IMR-90 (cell line): ENCODE results near the gene CRISPLD2. TPM values are rescaled to one million over a fixed set of nuclear protein-coding genes. Genes with fewer than 3 reads are reported as not detected.

Experiments
- ATAC-seq: fragments of 200-7000 bp; cut with Tn5 transposase; 2 replicates; pipeline ENCODE4 v1.9.1; 2020; ENCODE audit warnings: low read depth, mild to moderate bottlenecking, moderate library complexity
- BruUV-seq: library from RNA; stranded (reverse); fragments of 400-500 nt; replicated peaks from 2 replicates; lab custom pipeline; 2021; lab: Mats Ljungman, UMichigan
- CTCF ChIA-PET: fragments of 300-600 bp; formaldehyde crosslinking; extraction: SDS; loops from one replicate; lab custom pipeline; 2021; ENCODE audit warnings: antibody characterized with exemption; lab: Yijun Ruan, JAX
- POLR2A ChIA-PET: fragments of 300-600 bp; sonication (Branson Sonifier 250); formaldehyde crosslinking; loops from one replicate; lab custom pipeline; 2022; ENCODE audit warnings: antibody characterized with exemption; ENCODE audit not compliant: unreplicated experiment; lab: Charles Lee
- DNase-seq: peaks from one replicate; pipeline ENCODE4 v3.0.0; 2013
- H2AFZ ChIP-seq: replicated peaks from 2 replicates; pipeline ENCODE3; 2013; ENCODE audit warnings: low read length, mild to moderate bottlenecking; ENCODE audit not compliant: poor library complexity
- H2AK5ac ChIP-seq: 2 replicates; pipeline ENCODE4 v1.6.1; 2013; ENCODE audit warnings: low read depth, low read length, inconsistent platforms
- H2AK9ac ChIP-seq: replicated peaks from 2 replicates; pipeline ENCODE3; 2013; ENCODE audit warnings: mild to moderate bottlenecking, low read depth, low read length, moderate library complexity; ENCODE audit not compliant: poor library complexity
- H2BK120ac ChIP-seq: 2 replicates; pipeline ENCODE4 v1.6.1; 2013; ENCODE audit warnings: low read depth, low read length, inconsistent platforms
- H2BK15ac ChIP-seq: 3 replicates; pipeline ENCODE4 v1.6.1; 2013; ENCODE audit warnings: low read depth, low read length, inconsistent platforms
- H2BK20ac ChIP-seq: 2 replicates; pipeline ENCODE4 v1.6.1; 2013; ENCODE audit warnings: low read depth, mild to moderate bottlenecking, inconsistent platforms, low read length, moderate library complexity
- H2BK5ac ChIP-seq: 2 replicates; pipeline ENCODE4 v1.6.1; 2013; ENCODE audit warnings: mild to moderate bottlenecking, low read depth, low read length, inconsistent platforms; ENCODE audit not compliant: poor library complexity, severe bottlenecking
- H3K14ac ChIP-seq: replicated peaks from 2 replicates; pipeline ENCODE4 v1.6.1; 2013; ENCODE audit warnings: low read depth, low read length, inconsistent platforms
- H3K18ac ChIP-seq: 2 replicates; pipeline ENCODE4 v1.6.1; 2013; ENCODE audit warnings: low read depth, low read length, control low read depth
- H3K23ac ChIP-seq: 2 replicates; pipeline ENCODE4 v1.6.1; 2013; ENCODE audit warnings: low read depth, low read length, inconsistent platforms
- H3K27ac ChIP-seq: 2 replicates; pipeline ENCODE4 v1.5.1; 2013; ENCODE audit warnings: mild to moderate bottlenecking, control low read depth, low read length; ENCODE audit not compliant: insufficient read depth
- H3K27me3 ChIP-seq: 2 replicates; pipeline ENCODE4 v1.6.1; 2013; ENCODE audit warnings: low read length; ENCODE audit not compliant: control insufficient read depth, insufficient read depth
- H3K36me3 ChIP-seq: 2 replicates; pipeline ENCODE4 v1.6.1; 2013; ENCODE audit warnings: low read length, mixed read lengths; ENCODE audit not compliant: control insufficient read depth, insufficient read depth
- H3K4ac ChIP-seq: 2 replicates; pipeline ENCODE4 v1.6.1; 2013; ENCODE audit warnings: low read depth, low read length, inconsistent platforms
- H3K4me1 ChIP-seq: 2 replicates; pipeline ENCODE4 v1.6.1; 2013; ENCODE audit warnings: low read length, mixed read lengths; ENCODE audit not compliant: control insufficient read depth, insufficient read depth
- H3K4me2 ChIP-seq: 2 replicates; pipeline ENCODE4 v1.6.1; 2013; ENCODE audit warnings: low read depth, mild to moderate bottlenecking, control low read depth, low read length, moderate library complexity
- H3K4me3 ChIP-seq: 2 replicates; pipeline ENCODE4 v1.5.1; 2013; ENCODE audit warnings: low read depth, mild to moderate bottlenecking, control low read depth, low read length, moderate library complexity; ENCODE audit not compliant: insufficient read depth
- H3K56ac ChIP-seq: 2 replicates; pipeline ENCODE4 v1.6.1; 2013; ENCODE audit warnings: low read length, inconsistent platforms; ENCODE audit not compliant: insufficient read depth; ENCODE audit errors: extremely low read depth
- H3K79me1 ChIP-seq, 2 experiments: 2 replicates each; pipeline ENCODE4 v1.6.1; 2013; ENCODE audit warnings: low read length in 2 of 2, inconsistent platforms in 1 of 2, low read depth in 1 of 2
- H3K9ac ChIP-seq: 2 replicates; pipeline ENCODE4 v1.6.1; 2013; ENCODE audit warnings: low read depth, low read length, control low read depth
- H3K9me1 ChIP-seq: 2 replicates; pipeline ENCODE4 v1.6.1; 2013; ENCODE audit warnings: low read length, inconsistent platforms; ENCODE audit not compliant: insufficient read depth
- H3K9me3 ChIP-seq: 2 replicates; pipeline ENCODE4 v1.6.1; 2013; ENCODE audit warnings: low read length; ENCODE audit not compliant: control insufficient read depth, insufficient read depth
- H4K20me1 ChIP-seq: 2 replicates; pipeline ENCODE4 v1.6.1; 2013; ENCODE audit warnings: low read length, inconsistent platforms; ENCODE audit not compliant: insufficient read depth
- H4K5ac ChIP-seq: 2 replicates; pipeline ENCODE4 v1.6.1; 2013; ENCODE audit warnings: mild to moderate bottlenecking, low read depth, low read length, control low read depth
- H4K8ac ChIP-seq, 2 experiments: 2 replicates each; pipeline ENCODE4 v1.6.1; 2013; ENCODE audit warnings: low read depth in 2 of 2, low read length in 2 of 2, control low read depth in 1 of 2, inconsistent platforms in 1 of 2
- H4K91ac ChIP-seq: 2 replicates; pipeline ENCODE4 v1.6.1; 2013; ENCODE audit warnings: low read depth, low read length, inconsistent platforms; ENCODE audit not compliant: insufficient read depth
- BHLHE40 ChIP-seq: fragments of 150-350 bp; IDR thresholded peaks from 2 replicates; pipeline ENCODE4 v1.6.1; 2016; ENCODE audit warnings: mild to moderate bottlenecking, low read depth, low read length
- CEBPB ChIP-seq: IDR thresholded peaks from 2 replicates; pipeline ENCODE4 v1.6.1; 2012; ENCODE audit warnings: low read depth, low read length, improper control_type of control experiment
- CHD1 ChIP-seq: IDR thresholded peaks from 2 replicates; pipeline ENCODE4 v1.6.1; 2012; ENCODE audit warnings: low read depth, low read length, improper control_type of control experiment
- CTCF ChIP-seq: conservative IDR thresholded peaks from 2 replicates; pipeline ENCODE4 v1.5.1; 2012; ENCODE audit warnings: mild to moderate bottlenecking, low read depth, low read length, improper control_type of control experiment
- FOS ChIP-seq: fragments of 150-350 bp; IDR thresholded peaks from 2 replicates; pipeline ENCODE4 v1.6.1; 2016; ENCODE audit warnings: low read depth, low read length
- MXI1 ChIP-seq: IDR thresholded peaks from 2 replicates; pipeline ENCODE4 v1.6.1; 2012; ENCODE audit warnings: low read depth, mild to moderate bottlenecking, low read length, moderate library complexity, borderline replicate concordance
- NFE2L2 ChIP-seq: fragments of 150-350 bp; IDR thresholded peaks from 2 replicates; pipeline ENCODE4 v1.6.1; 2016; ENCODE audit warnings: low read depth, mild to moderate bottlenecking, low read length
- POLR2A ChIP-seq: IDR thresholded peaks from 2 replicates; pipeline ENCODE4 v1.6.1; 2012; ENCODE audit warnings: mild to moderate bottlenecking, low read depth, low read length
- RAD21 ChIP-seq: IDR thresholded peaks from 2 replicates; pipeline ENCODE4 v1.6.1; 2012; ENCODE audit warnings: low read length, improper control_type of control experiment
- RCOR1 ChIP-seq: IDR thresholded peaks from 2 replicates; pipeline ENCODE4 v1.6.1; 2012; ENCODE audit warnings: mild to moderate bottlenecking, low read length, improper control_type of control experiment; ENCODE audit not compliant: insufficient replicate concordance
- RFX5 ChIP-seq: IDR thresholded peaks from 2 replicates; pipeline ENCODE4 v1.8.0; 2012; ENCODE audit warnings: low read depth, mild to moderate bottlenecking, low read length, moderate library complexity
- USF2 ChIP-seq: fragments of 150-350 bp; IDR thresholded peaks from 2 replicates; pipeline ENCODE4 v1.6.1; 2017; ENCODE audit warnings: mild to moderate bottlenecking, antibody characterized with exemption, low read length, low read depth
- WGBS, 2 experiments: methylation state at CpG; one replicate each; pipeline versions ENCODE4 v1.1.5 to v1.1.7; 2013; ENCODE audit warnings: missing lambda C conversion rate in 2 of 2; ENCODE audit not compliant: insufficient read length in 1 of 2; ENCODE audit errors: extremely low coverage in 2 of 2; 5-methylcytosine and 5-hydroxymethylcytosine counted together
- dilution Hi-C: fragments of 300-500 bp; cut with HindIII; formaldehyde crosslinking; loops from one replicate; pipeline ENCODE4 v1.14.3; 2018; ENCODE audit warnings: low sequenced_read_pairs; ENCODE audit not compliant: unreplicated experiment
- in situ Hi-C: fragments of 300-500 bp; cut with MboI; formaldehyde crosslinking; loops from 3 replicates; pipeline ENCODE4 v1.14.3; 2019; ENCODE audit warnings: low sequenced_read_pairs, inconsistent platforms, mixed read lengths
- intact Hi-C: fragments of 100-400 bp; cut with micrococcal nuclease; formaldehyde crosslinking; loops from 2 replicates; pipeline ENCODE4 v1.10.0; 2022
- polyA plus RNA-seq, 3 experiments: library from polyadenylated mRNA; depleted of rRNA; stranded (reverse); fragments of >200 nt; gene quantifications; 2 replicates each; pipeline ENCODE4 v1.2.3, GENCODE V29; 2012; ENCODE audit warnings: low replicate concordance in 1 of 3
- total RNA-seq: library from RNA; depleted of rRNA; stranded (reverse); fragments of >200 nt; gene quantifications from 2 replicates; pipeline ENCODE4 v1.2.3, GENCODE V29; 2012

The CRISPLD2 gene
- total and polyA plus RNA-seq, 2 of the 4 experiments (the other 2 are of a cell fraction), result 23.1 to 37.5 TPM

- peak overlapping the region; percentile 97; the same call in 1 of the 2 replicates for H2BK120ac ChIP-seq
- peak overlapping the region; percentile 61 for H2AK5ac ChIP-seq
- H3K4me3 ChIP-seq, result no peak overlapping the region
- no peak overlapping the region for H3K56ac ChIP-seq
- no peak overlapping the region for H2AK9ac ChIP-seq
- H3K9me3 ChIP-seq, result 0 out of 2 replicates have a peak, but pooled peaks cover 4% of the 10 kb centered on the region
- intact Hi-C loops, result no loop called here
- no peak overlapping the region for H3K23ac ChIP-seq
- 0 out of 3 replicates have a peak overlapping the region, but pooled peaks have one; percentile 78 for H2BK15ac ChIP-seq
- no CpG with 5 or more reads among the region's 2 CpGs for WGBS, 2 experiments
- H3K36me3 ChIP-seq, result no peaks in the 10 kb centered on the region
- dilution Hi-C loops, result no loop called here
- BruUV-seq, result no TSS peak
- POLR2A ChIA-PET, result interaction anchor here (0.6 kb wide), 1 partner anchor 17 kb away, joined by 3 read pairs; no protein-coding TSS in a partner anchor
- no peak overlapping the region for H3K4me2 ChIP-seq
- H2BK20ac ChIP-seq, result peak overlapping the region; percentile 86
- 0 out of 4 replicates have a peak, but pooled peaks cover 0 to 8% of the 10 kb centered on the region in 2 experiments for H3K79me1 ChIP-seq
- H3K27ac ChIP-seq, result no peak overlapping the region
- no peak for DNase-seq
- CTCF ChIA-PET, result no interaction called here
- H4K8ac ChIP-seq, result peak overlapping the region in 1 of 2 experiments; percentile 26; a peak in 1 of 4 replicates
- no peak overlapping the region for H3K9ac ChIP-seq
- peaks cover 15% of the 10 kb centered on the region for H3K4me1 ChIP-seq
- peak overlapping the region; percentile 44; the same call in 1 of the 2 replicates for H4K91ac ChIP-seq
- H2BK5ac ChIP-seq, result no peak overlapping the region
- H4K20me1 ChIP-seq, result 0 out of 2 replicates have a peak, but pooled peaks cover 4% of the 10 kb centered on the region
- peak overlapping the region; percentile 69 for H3K4ac ChIP-seq
- in situ Hi-C loops, result no loop called here
- peaks cover 17% of the 10 kb centered on the region for H3K9me1 ChIP-seq
- no peak overlapping the region for H4K5ac ChIP-seq
- H3K18ac ChIP-seq, result no peak overlapping the region
- no peak for ATAC-seq
- no peaks in the 10 kb centered on the region for H3K27me3 ChIP-seq
- H2AFZ ChIP-seq, result no peak overlapping the region
- no peak for TF ChIP-seq RFX5
- no peak for TF ChIP-seq CTCF
- no peak for TF ChIP-seq RAD21
- TF ChIP-seq CEBPB, result no peak
- no peak for TF ChIP-seq MXI1
- no peak for TF ChIP-seq FOS
- no peak for TF ChIP-seq BHLHE40
- no peak for TF ChIP-seq NFE2L2
- TF ChIP-seq RCOR1, result no peak
- no peak for TF ChIP-seq POLR2A
- TF ChIP-seq USF2, result no peak
- no peak for TF ChIP-seq CHD1
- H3K14ac ChIP-seq, result peak overlapping the region; percentile 65
Observed at GRCh38 chr16:84811529-84811928, 8.3 kb upstream of the CRISPLD2 start.
